Stimulated activated CD8-positive, alpha-beta memory T cell treated with anti-CD3 and anti-CD28 coated beads, Interleukin-15, amount 100 ng/mL, for 1 hour (primary cell): ENCODE results near the gene S100A5.

Experiments
- DNase-seq: peaks from one replicate; pipeline ENCODE4 v3.0.0-alpha.2; 2020; ENCODE audit warnings: low read depth

Gene S100A5

GRCh38 chr1:153546796-153547559 is 6.2 kb upstream of the S100A5 start:
- DNase-seq = no peak

- DNase-seq = no peak
Observed at GRCh38 chr1:153546371-153546770, 5.6 kb upstream of the S100A5 start.

GRCh38 chr1:153545067-153546055 is 4.6 kb upstream of the S100A5 start, which contains the start of gene S100A4:
TSS of gene S100A4 (minus strand) at chr1:153545806. CDS start at chr1:153544794, 1,012 bp downstream.
- DNase-seq = peak; percentile 80

GRCh38 chr1:153544453-153545066 is 3.8 kb upstream of the S100A5 start:
- no peak for DNase-seq

- no peak for DNase-seq
Observed at GRCh38 chr1:153543736-153544135, 3.0 kb upstream of the S100A5 start.

- no peak for DNase-seq
Observed at GRCh38 chr1:153542956-153543711, 2.4 kb upstream of the S100A5 start.

- no peak for DNase-seq
Observed at GRCh38 chr1:153541641-153542590, 1.2 kb upstream of the S100A5 start.

- no peak for DNase-seq
Observed at GRCh38 chr1:153539395-153540093, 1.2 kb downstream of the S100A5 start.

- DNase-seq = no peak
Observed at GRCh38 chr1:153538315-153538821, 2.4 kb downstream of the S100A5 start.

GRCh38 chr1:153537376-153537730 is 3.4 kb downstream of the S100A5 start:
- no peak for DNase-seq

- no peak for DNase-seq
Observed at GRCh38 chr1:153536671-153537375, 3.9 kb downstream of the S100A5 start.

GRCh38 chr1:153536012-153536670 is 4.6 kb downstream of the S100A5 start:
- DNase-seq = peak; percentile 66

- no peak for DNase-seq
Observed at GRCh38 chr1:153535242-153536011, 5.3 kb downstream of the S100A5 start, which contains the start of gene S100A6. TSS of gene S100A6 (minus strand) at chr1:153535991. CDS start at chr1:153535339, 652 bp downstream.

- no peak for DNase-seq
Observed at GRCh38 chr1:153534925-153535241, 5.9 kb downstream of the S100A5 start.

GRCh38 chr1:153534226-153534924 is 6.4 kb downstream of the S100A5 start:
- DNase-seq = no peak

GRCh38 chr1:153533689-153534201 is 7.0 kb downstream of the S100A5 start:
- no peak for DNase-seq
